OCI-LY7 (cell line): Measurements from ENCODE around the gene TPK1.

Source experiments
- CTCF ChIP-seq: fragments of 200-600 bp; sonication (generic); conservative IDR thresholded peaks from 2 replicates; pipeline ENCODE4 v1.5.1; 2014; ENCODE audit warnings: mild to moderate bottlenecking, antibody characterized with exemption, low read length, moderate library complexity, mixed read lengths
- EZH2phosphoT487 ChIP-seq: fragments of 200-600 bp; sonication (generic); IDR thresholded peaks from 2 replicates; pipeline ENCODE4 v1.6.1; 2018; ENCODE audit warnings: low read depth, borderline replicate concordance, mild to moderate bottlenecking, mixed run types, antibody characterized with exemption, low read length, moderate library complexity, mixed read lengths

GRCh38 chr7:144676492-144676891 is 159.4 kb downstream of the TPK1 start:
- TF ChIP-seq CTCF (no peak), EZH2phosphoT487 (no peak)
